ENCODE data around the gene UBE2D1. TPM values are rescaled to one million over a fixed set of nuclear protein-coding genes. Genes with fewer than 3 reads are reported as not detected.

The UBE2D1 gene
- 10 to 100 TPM; 11.5 to 27.3 (median 20.8) TPM for total RNA-seq

- peaks cover 4 to 10% of the 10 kb centered on the region in 2 donors for H3K4me1 ChIP-seq (replicated peaks in 1 of 2)
- H3K27ac ChIP-seq, result peak within 1 kb of the TSS; percentile 52 to 55
- H3K4me3 ChIP-seq, result peak within 1 kb of the TSS; percentile 89 to 100 (median 95)
- in situ Hi-C loops (cut with MboI; ENCODE audit: low pct_unique_long_range_greater_than_20kb in 2 of 9, low sequenced_read_pairs in 9 of 9, unreplicated experiment in 9 of 9), result no loop called here
- 0% methylated on average over 1 to 2 of the region's 49 CpGs; no CpG with 5 or more reads in 8 of the 10 experiments for WGBS, 10 experiments
- ATAC-seq (replicated peaks in 6 of 8), result peak; percentile 91 to 96 (median 95)
Observed at GRCh38 chr10:58334817-58335305, at the start of gene UBE2D1. Gene UBE2D1 (plus strand): TSS chr10:58335006. CDS start chr10:58335202, 196 bp downstream.

GRCh38 chr10:58291538-58292174 is 43.1 kb upstream of the UBE2D1 start:
- H3K4me3 ChIP-seq, result no peak overlapping the region
- no peaks in the 10 kb centered on the region for H3K4me1 ChIP-seq (replicated peaks in 1 of 2)
- in situ Hi-C loops (cut with MboI; ENCODE audit: low pct_unique_long_range_greater_than_20kb in 2 of 9, low sequenced_read_pairs in 9 of 9, unreplicated experiment in 9 of 9), result loop anchor here in 3 of 9 experiments (5.0 to 25.0 kb wide), 2 partner anchors 104 kb away; no protein-coding TSS in a partner anchor
- ATAC-seq (replicated peaks in 6 of 8), result peak in 4 of 8 experiments; percentile 29 to 86 (median 56)
- no peak overlapping the region for H3K27ac ChIP-seq
- 20 to 100% (median 90%) methylated on average over 2 to 5 of the region's 5 CpGs for WGBS, 10 experiments

GRCh38 chr10:58293989-58294388 is 40.8 kb upstream of the UBE2D1 start:
- WGBS, 10 experiments, result 84 to 100% (median 94%) methylated on average over 1 to 5 of the region's 5 CpGs; no CpG with 5 or more reads in 3 of the 10 experiments

GRCh38 chr10:58299580-58299979 is 35.2 kb upstream of the UBE2D1 start:
- WGBS, 10 experiments, result 13 to 83% (median 40%) methylated on average over 1 to 4 of the region's 4 CpGs; no CpG with 5 or more reads in 1 of the 10 experiments
- ATAC-seq (replicated peaks in 6 of 8), result peak in 5 of 8 experiments; percentile 45 to 97 (median 75)
- in situ Hi-C loops (cut with MboI; ENCODE audit: low pct_unique_long_range_greater_than_20kb in 2 of 9, low sequenced_read_pairs in 9 of 9, unreplicated experiment in 9 of 9), result loop anchor here in 2 of 9 experiments (25.0 kb wide), 1 partner anchor 112 kb away; no protein-coding TSS in a partner anchor

More at GRCh38 chr10:58293989-58294388, 40.8 kb upstream of the UBE2D1 start:
- no peak for ATAC-seq (replicated peaks in 6 of 8)
- Histone ChIP-seq H3K27ac (no peak overlapping the region), H3K4me1 (replicated peaks in 1 of 2) (no peaks in the 10 kb centered on the region), H3K4me3 (no peak overlapping the region)
- in situ Hi-C loops (cut with MboI; ENCODE audit: low pct_unique_long_range_greater_than_20kb in 2 of 9, low sequenced_read_pairs in 9 of 9, unreplicated experiment in 9 of 9), result loop anchor here in 3 of 9 experiments (5.0 to 25.0 kb wide), 2 partner anchors 107 kb away; no protein-coding TSS in a partner anchor

GRCh38 chr10:58300676-58301075 is 34.1 kb upstream of the UBE2D1 start:
- in situ Hi-C loops (cut with MboI; ENCODE audit: low pct_unique_long_range_greater_than_20kb in 2 of 9, low sequenced_read_pairs in 9 of 9, unreplicated experiment in 9 of 9), result no loop called here
- H3K27ac ChIP-seq, result no peak overlapping the region
- H3K4me1 ChIP-seq (replicated peaks in 1 of 2), result peaks cover 0 to 4% of the 10 kb centered on the region in 2 donors
- ATAC-seq (replicated peaks in 6 of 8), result peak in 1 of 8 experiments; percentile 28
- no peak overlapping the region for H3K4me3 ChIP-seq

More at GRCh38 chr10:58299580-58299979, 35.2 kb upstream of the UBE2D1 start:
- Histone ChIP-seq H3K27ac (no peak overlapping the region), H3K4me3 (no peak overlapping the region), H3K4me1 (replicated peaks in 1 of 2) (peaks cover 0 to 4% of the 10 kb centered on the region in 2 donors)

GRCh38 chr10:58302254-58302653 is 32.6 kb upstream of the UBE2D1 start:
- in situ Hi-C loops (cut with MboI; ENCODE audit: low pct_unique_long_range_greater_than_20kb in 2 of 9, low sequenced_read_pairs in 9 of 9, unreplicated experiment in 9 of 9), result no loop called here
- WGBS, 10 experiments, result 35 to 100% (median 73%) methylated on average over 1 to 2 of the region's 2 CpGs; no CpG with 5 or more reads in 1 of the 10 experiments
- no peak overlapping the region for H3K27ac ChIP-seq
- H3K4me3 ChIP-seq, result no peak overlapping the region
- peaks cover 3 to 4% of the 10 kb centered on the region in 2 donors for H3K4me1 ChIP-seq (replicated peaks in 1 of 2)
- ATAC-seq (replicated peaks in 6 of 8), result no peak

GRCh38 chr10:58304099-58304633 is 30.6 kb upstream of the UBE2D1 start:
- no peak overlapping the region for H3K27ac ChIP-seq
- in situ Hi-C loops (cut with MboI; ENCODE audit: low pct_unique_long_range_greater_than_20kb in 2 of 9, low sequenced_read_pairs in 9 of 9, unreplicated experiment in 9 of 9), result no loop called here
- WGBS, 10 experiments, result 0 to 93% (median 69%) methylated on average over 1 to 3 of the region's 3 CpGs; no CpG with 5 or more reads in 1 of the 10 experiments
- H3K4me1 ChIP-seq (replicated peaks in 1 of 2), result peaks cover 3 to 4% of the 10 kb centered on the region in 2 donors
- H3K4me3 ChIP-seq, result no peak overlapping the region
- ATAC-seq (replicated peaks in 6 of 8), result no peak

- in situ Hi-C loops (cut with MboI; ENCODE audit: low pct_unique_long_range_greater_than_20kb in 2 of 9, low sequenced_read_pairs in 9 of 9, unreplicated experiment in 9 of 9), result no loop called here
- 47 to 100% (median 60%) methylated on average over 1 to 3 of the region's 4 CpGs; no CpG with 5 or more reads in 3 of the 10 experiments for WGBS, 10 experiments
- peaks cover 3 to 4% of the 10 kb centered on the region in 2 donors for H3K4me1 ChIP-seq (replicated peaks in 1 of 2)
- H3K27ac ChIP-seq, result no peak overlapping the region
- ATAC-seq (replicated peaks in 6 of 8), result no peak
- no peak overlapping the region for H3K4me3 ChIP-seq
Observed at GRCh38 chr10:58305821-58306220, 29.0 kb upstream of the UBE2D1 start.

GRCh38 chr10:58307676-58308075 is 27.1 kb upstream of the UBE2D1 start:
- H3K4me1 ChIP-seq (replicated peaks in 1 of 2), result peaks cover 0 to 3% of the 10 kb centered on the region in 2 donors
- no peak overlapping the region for H3K27ac ChIP-seq
- WGBS, 10 experiments, result 33 to 100% (median 94%) methylated on average over 1 to 3 of the region's 3 CpGs; no CpG with 5 or more reads in 2 of the 10 experiments
- no peak overlapping the region for H3K4me3 ChIP-seq
- in situ Hi-C loops (cut with MboI; ENCODE audit: low pct_unique_long_range_greater_than_20kb in 2 of 9, low sequenced_read_pairs in 9 of 9, unreplicated experiment in 9 of 9), result no loop called here
- no peak for ATAC-seq (replicated peaks in 6 of 8)

GRCh38 chr10:58311026-58311425 is 23.8 kb upstream of the UBE2D1 start:
- H3K4me3 ChIP-seq, result no peak overlapping the region
- no peak for ATAC-seq (replicated peaks in 6 of 8)
- no peak overlapping the region for H3K27ac ChIP-seq
- no peaks in the 10 kb centered on the region for H3K4me1 ChIP-seq (replicated peaks in 1 of 2)
- in situ Hi-C loops (cut with MboI; ENCODE audit: low pct_unique_long_range_greater_than_20kb in 2 of 9, low sequenced_read_pairs in 9 of 9, unreplicated experiment in 9 of 9), result no loop called here

- ATAC-seq (replicated peaks in 6 of 8), result no peak
- Histone ChIP-seq H3K27ac (no peak overlapping the region), H3K4me3 (no peak overlapping the region), H3K4me1 (replicated peaks in 1 of 2) (no peaks in the 10 kb centered on the region)
- in situ Hi-C loops (cut with MboI; ENCODE audit: low pct_unique_long_range_greater_than_20kb in 2 of 9, low sequenced_read_pairs in 9 of 9, unreplicated experiment in 9 of 9), result no loop called here
Observed at GRCh38 chr10:58316874-58317273, 17.9 kb upstream of the UBE2D1 start.

- Histone ChIP-seq H3K4me3 (no peak overlapping the region), H3K4me1 (replicated peaks in 1 of 2) (no peaks in the 10 kb centered on the region), H3K27ac (no peak overlapping the region)
- 20 to 86% (median 71%) methylated on average over 1 to 2 of the region's 2 CpGs; no CpG with 5 or more reads in 2 of the 10 experiments for WGBS, 10 experiments
- peak in 1 of 8 experiments; percentile 53 for ATAC-seq (replicated peaks in 6 of 8)
- in situ Hi-C loops (cut with MboI; ENCODE audit: low pct_unique_long_range_greater_than_20kb in 2 of 9, low sequenced_read_pairs in 9 of 9, unreplicated experiment in 9 of 9), result no loop called here
Observed at GRCh38 chr10:58318346-58318745, 16.5 kb upstream of the UBE2D1 start.

- Histone ChIP-seq H3K27ac (no peak overlapping the region), H3K4me1 (replicated peaks in 1 of 2) (no peaks in the 10 kb centered on the region), H3K4me3 (no peak overlapping the region)
- in situ Hi-C loops (cut with MboI; ENCODE audit: low pct_unique_long_range_greater_than_20kb in 2 of 9, low sequenced_read_pairs in 9 of 9, unreplicated experiment in 9 of 9), result no loop called here
- 71 to 100% (median 90%) methylated on average over 1 of the region's 1 CpG; no CpG with 5 or more reads in 5 of the 10 experiments for WGBS, 10 experiments
- peak in 1 of 8 experiments; percentile 45 for ATAC-seq (replicated peaks in 6 of 8)
Observed at GRCh38 chr10:58319599-58319998, 15.2 kb upstream of the UBE2D1 start.

Measured in motor neuron (in vitro differentiated cells).